ENCODE measurements around the gene RIN3.

The RIN3 gene

DNA sequence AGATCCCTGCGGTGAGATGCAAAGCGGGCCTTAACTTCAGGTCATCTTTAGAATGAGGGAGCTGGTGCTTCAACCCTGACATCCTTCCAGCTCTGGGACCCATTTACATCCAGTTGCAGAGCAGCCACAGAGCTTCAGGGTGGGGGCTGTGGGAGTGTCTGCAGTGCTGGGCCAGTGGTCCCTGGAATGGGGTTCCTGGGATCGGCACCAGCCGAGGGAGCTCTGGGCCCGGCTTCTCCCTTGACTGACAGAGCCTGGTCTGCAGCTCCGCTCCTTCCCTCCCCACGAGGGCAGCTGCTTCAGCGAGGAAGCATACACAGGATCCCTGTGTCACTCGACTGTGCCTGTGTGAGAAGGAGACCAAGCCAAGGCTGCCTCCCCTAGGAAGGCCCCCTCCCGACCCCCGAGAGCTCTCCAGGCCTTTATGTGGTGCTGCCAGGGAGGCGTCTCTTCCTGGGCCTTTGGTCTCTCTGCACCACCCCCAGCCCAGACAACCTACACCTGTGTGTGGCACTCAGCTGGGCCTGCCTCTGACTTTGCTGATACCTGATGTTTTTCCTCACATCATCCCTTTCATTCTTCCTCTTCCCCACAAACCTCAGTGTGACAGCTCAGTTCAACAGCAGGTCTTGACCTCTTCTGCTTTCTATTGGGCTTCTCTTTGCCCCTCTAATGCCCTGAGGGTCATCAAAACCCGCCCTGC is 48.1 kb upstream of the RIN3 start:
- Histone ChIP-seq H2AFZ (ENCODE audit: low read length) (no peak overlapping the region), H3K4me2 (ENCODE audit: low read depth, low read length) (no peak overlapping the region), H3K9me2 (replicated peaks; ENCODE audit: insufficient read depth, low read length) (no peaks in the 10 kb centered on the region), H3K36me3 (replicated peaks; ENCODE audit: insufficient read depth, low read length) (no peaks in the 10 kb centered on the region), H3K79me2 (ENCODE audit: low read length) (no peaks in the 10 kb centered on the region), H3K4me3 (ENCODE audit: low read length) (no peak overlapping the region), H4K20me1 (ENCODE audit: insufficient read depth, low read length) (no peaks in the 10 kb centered on the region), H3K27ac (ENCODE audit: low read length) (peak overlapping the region; percentile 31; the same call in 1 of the 2 replicates), H3K9me3 (replicated peaks; ENCODE audit: insufficient read depth, low read length) (no peaks in the 10 kb centered on the region), H3K4me1 (ENCODE audit: low read length) (peaks cover 5% of the 10 kb centered on the region), H3F3A (ENCODE audit: insufficient read depth, low read length) (no peaks in the 10 kb centered on the region), H3K27me3 (replicated peaks; ENCODE audit: insufficient read depth, low read length) (no peaks in the 10 kb centered on the region), H3K9ac (ENCODE audit: low read length) (no peak overlapping the region)
- DNase-seq, result no peak
- no peak for TF ChIP-seq EZH2 (optimal IDR thresholded peaks at IDR 0.05; ENCODE audit: low read depth, low read length)
- TF ChIP-seq, protein P1, sequence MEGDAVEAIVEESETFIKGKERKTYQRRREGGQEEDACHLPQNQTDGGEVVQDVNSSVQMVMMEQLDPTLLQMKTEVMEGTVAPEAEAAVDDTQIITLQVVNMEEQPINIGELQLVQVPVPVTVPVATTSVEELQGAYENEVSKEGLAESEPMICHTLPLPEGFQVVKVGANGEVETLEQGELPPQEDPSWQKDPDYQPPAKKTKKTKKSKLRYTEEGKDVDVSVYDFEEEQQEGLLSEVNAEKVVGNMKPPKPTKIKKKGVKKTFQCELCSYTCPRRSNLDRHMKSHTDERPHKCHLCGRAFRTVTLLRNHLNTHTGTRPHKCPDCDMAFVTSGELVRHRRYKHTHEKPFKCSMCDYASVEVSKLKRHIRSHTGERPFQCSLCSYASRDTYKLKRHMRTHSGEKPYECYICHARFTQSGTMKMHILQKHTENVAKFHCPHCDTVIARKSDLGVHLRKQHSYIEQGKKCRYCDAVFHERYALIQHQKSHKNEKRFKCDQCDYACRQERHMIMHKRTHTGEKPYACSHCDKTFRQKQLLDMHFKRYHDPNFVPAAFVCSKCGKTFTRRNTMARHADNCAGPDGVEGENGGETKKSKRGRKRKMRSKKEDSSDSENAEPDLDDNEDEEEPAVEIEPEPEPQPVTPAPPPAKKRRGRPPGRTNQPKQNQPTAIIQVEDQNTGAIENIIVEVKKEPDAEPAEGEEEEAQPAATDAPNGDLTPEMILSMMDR (IDR thresholded peaks at IDR 0.05; ENCODE audit: low read length), result no peak

DNA sequence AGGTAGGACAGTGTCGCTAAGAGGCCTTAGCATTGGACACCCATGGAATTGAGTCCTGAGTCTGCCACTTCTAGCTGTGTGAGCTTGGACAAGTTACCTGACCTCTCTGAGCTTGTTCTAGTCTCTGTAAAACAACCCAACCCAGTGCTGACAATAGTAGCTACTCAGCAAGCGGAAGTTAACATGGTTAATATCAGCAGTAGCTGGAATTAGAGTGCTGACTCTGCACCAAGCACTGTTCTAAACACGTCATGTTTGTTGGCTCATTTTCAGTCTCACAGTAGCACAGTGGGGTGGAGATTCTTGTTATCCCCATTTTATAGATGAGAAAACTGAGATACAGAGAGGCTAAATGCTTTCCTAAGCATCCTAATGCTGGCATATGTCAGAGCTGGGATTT is 47.5 kb upstream of the RIN3 start:
- Histone ChIP-seq H3K4me1 (ENCODE audit: low read length) (peaks cover 5% of the 10 kb centered on the region), H3K9me2 (replicated peaks; ENCODE audit: insufficient read depth, low read length) (no peaks in the 10 kb centered on the region), H3K27me3 (replicated peaks; ENCODE audit: insufficient read depth, low read length) (no peaks in the 10 kb centered on the region), H3K4me2 (ENCODE audit: low read depth, low read length) (no peak overlapping the region), H3K27ac (ENCODE audit: low read length) (peak overlapping the region; percentile 31; the same call in 1 of the 2 replicates), H4K20me1 (ENCODE audit: insufficient read depth, low read length) (no peaks in the 10 kb centered on the region), H3K79me2 (ENCODE audit: low read length) (no peaks in the 10 kb centered on the region), H3K36me3 (replicated peaks; ENCODE audit: insufficient read depth, low read length) (no peaks in the 10 kb centered on the region), H2AFZ (ENCODE audit: low read length) (no peak overlapping the region), H3K9ac (ENCODE audit: low read length) (no peak overlapping the region), H3K9me3 (replicated peaks; ENCODE audit: insufficient read depth, low read length) (no peaks in the 10 kb centered on the region), H3K4me3 (ENCODE audit: low read length) (no peak overlapping the region), H3F3A (ENCODE audit: insufficient read depth, low read length) (no peaks in the 10 kb centered on the region)
- TF ChIP-seq, protein P1 (IDR thresholded peaks at IDR 0.05; ENCODE audit: low read length), result no peak
- TF ChIP-seq EZH2phosphoT487 (IDR thresholded peaks at IDR 0.05; ENCODE audit: low read length) (no peak), EZH2 (optimal IDR thresholded peaks at IDR 0.05; ENCODE audit: low read depth, low read length) (no peak)
- DNase-seq, result peak; percentile 78

DNA sequence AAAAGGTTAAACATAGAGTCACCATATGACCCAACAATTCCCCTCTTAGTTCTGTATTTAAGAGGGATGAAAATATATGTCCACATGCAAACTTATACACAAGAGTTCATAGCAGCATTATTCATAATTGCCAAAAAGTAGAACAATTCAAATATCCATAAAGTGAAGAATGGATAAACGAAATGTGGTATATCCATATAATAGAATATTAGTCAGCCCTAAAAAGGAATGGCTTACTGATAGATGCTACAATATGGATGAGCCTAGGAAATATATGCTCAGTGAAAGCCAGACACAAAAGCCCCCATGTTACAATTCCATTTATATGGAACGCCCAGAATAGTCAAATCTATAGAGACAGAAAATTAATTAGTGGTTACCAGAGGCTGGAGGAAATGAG is 44.1 kb upstream of the RIN3 start:
- H3K4me1 ChIP-seq (ENCODE audit: low read length), result peaks cover 5% of the 10 kb centered on the region
- H2AFZ ChIP-seq (ENCODE audit: low read length), result no peak overlapping the region
- no peaks in the 10 kb centered on the region for H4K20me1 ChIP-seq (ENCODE audit: insufficient read depth, low read length)
- DNase-seq, result no peak
- no peak overlapping the region for H3K4me2 ChIP-seq (ENCODE audit: low read depth, low read length)
- no peaks in the 10 kb centered on the region for H3F3A ChIP-seq (ENCODE audit: insufficient read depth, low read length)
- no peaks in the 10 kb centered on the region for H3K36me3 ChIP-seq (replicated peaks; ENCODE audit: insufficient read depth, low read length)
- H3K9me3 ChIP-seq (replicated peaks; ENCODE audit: insufficient read depth, low read length), result no peaks in the 10 kb centered on the region
- no peaks in the 10 kb centered on the region for H3K27me3 ChIP-seq (replicated peaks; ENCODE audit: insufficient read depth, low read length)
- no peaks in the 10 kb centered on the region for H3K9me2 ChIP-seq (replicated peaks; ENCODE audit: insufficient read depth, low read length)
- no peak overlapping the region for H3K4me3 ChIP-seq (ENCODE audit: low read length)
- TF ChIP-seq, protein P1 (IDR thresholded peaks at IDR 0.05; ENCODE audit: low read length), result no peak
- TF ChIP-seq EZH2 (optimal IDR thresholded peaks at IDR 0.05; ENCODE audit: low read depth, low read length) (no peak), EZH2phosphoT487 (IDR thresholded peaks at IDR 0.05; ENCODE audit: low read length) (no peak)
- no peaks in the 10 kb centered on the region for H3K79me2 ChIP-seq (ENCODE audit: low read length)
- H3K27ac ChIP-seq (ENCODE audit: low read length), result no peak overlapping the region
- H3K9ac ChIP-seq (ENCODE audit: low read length), result no peak overlapping the region
